ENCODE results near the gene ATXN2. TPM values are rescaled to one million over a fixed set of nuclear protein-coding genes. Genes with fewer than 3 reads are reported as not detected.

ATXN2 gene
- total RNA-seq, 1 experiment from 2014 or later, result 72.9 TPM

GRCh38 chr12:111409403-111409779 is 189.7 kb downstream of the ATXN2 start:
- Mint-ChIP-seq H3K9me3 (no peaks in the 10 kb centered on the region), H3K4me1 (peaks cover 58 to 67% of the 10 kb centered on the region in 2 experiments), H3K36me3 (ENCODE audit: insufficient read depth in 1 of 3, low read depth in 3 of 3) (no peaks in the 10 kb centered on the region), H3K27me3 (ENCODE audit: low read depth) (no peaks in the 10 kb centered on the region; the same call in none of the 2 replicates), H3K4me3 (no peak overlapping the region), H3K27ac (no peak overlapping the region)
- TF ChIP-seq CTCF (conservative IDR thresholded peaks at IDR 0.05), result no peak
- H3K23me2 ChIP-seq (ENCODE audit: insufficient read length, low read depth, low read length, poor library complexity, severe bottlenecking), result peaks cover 13% of the 10 kb centered on the region
- no peak overlapping the region; the same call in 1 of the 2 replicates for H3K14ac ChIP-seq (ENCODE audit: insufficient read depth, low read length)
- H3K79me2 ChIP-seq (ENCODE audit: insufficient read depth, low read length), result peaks cover 47% of the 10 kb centered on the region; the same call in 1 of the 2 replicates
- no peak for DNase-seq
- H3K27ac ChIP-seq (ENCODE audit: insufficient read length, low read depth, low read length), result no peak overlapping the region
- H2AFZ ChIP-seq (ENCODE audit: low read length), result no peak overlapping the region
- peaks cover 6% of the 10 kb centered on the region for H3K4me1 ChIP-seq (ENCODE audit: insufficient read depth, low read length)
- H4K91ac ChIP-seq (ENCODE audit: insufficient read length, low read depth, low read length), result no peak overlapping the region
- no peak overlapping the region for H3K56ac ChIP-seq (ENCODE audit: insufficient read length, low read depth, low read length)
- H3K9ac ChIP-seq (ENCODE audit: extremely low read depth, insufficient read length, low read length), result no peak overlapping the region
- no peaks in the 10 kb centered on the region for H4K20me1 ChIP-seq (ENCODE audit: control insufficient read depth, insufficient read depth, insufficient read length)
- no peak overlapping the region for H3K4ac ChIP-seq (ENCODE audit: low read depth, low read length)
- H2BK12ac ChIP-seq (ENCODE audit: insufficient read length, low read depth, low read length), result no peak overlapping the region
- H3K23ac ChIP-seq (ENCODE audit: insufficient read length, low read depth, low read length), result no peak overlapping the region
- H3K79me1 ChIP-seq (ENCODE audit: insufficient read depth, low read depth, low read length, poor library complexity, severe bottlenecking), result peaks cover 8% of the 10 kb centered on the region
- H2BK20ac ChIP-seq (ENCODE audit: low read depth, low read length, poor library complexity, severe bottlenecking), result no peak overlapping the region
- H2BK5ac ChIP-seq (ENCODE audit: insufficient read length, low read length), result no peak overlapping the region
- no peak overlapping the region for H2BK120ac ChIP-seq (ENCODE audit: low read depth, low read length, poor library complexity, severe bottlenecking)
- no peaks in the 10 kb centered on the region for H3K27me3 ChIP-seq (ENCODE audit: insufficient read depth, low read length)
- no peak overlapping the region for H2BK15ac ChIP-seq (ENCODE audit: low read depth, low read length)
- no peak overlapping the region for H3K18ac ChIP-seq (ENCODE audit: insufficient read length, low read depth, low read length)
- no peaks in the 10 kb centered on the region for H3K9me3 ChIP-seq (ENCODE audit: control insufficient read depth, low read depth, low read length)
- H4K8ac ChIP-seq (replicated peaks; ENCODE audit: insufficient read length, low read depth, low read length), result no peak overlapping the region
- no peak overlapping the region for H3T11ph ChIP-seq (ENCODE audit: low read length)
- no CpG with 5 or more reads among the region's 15 CpGs for WGBS (ENCODE audit: extremely low coverage, insufficient read length, low lambda C conversion rate)
- H2AK5ac ChIP-seq (ENCODE audit: insufficient read length, low read length), result no peak overlapping the region
- H4K5ac ChIP-seq (ENCODE audit: insufficient read length, low read depth, low read length), result no peak overlapping the region
- no peak overlapping the region for H3K4me2 ChIP-seq (ENCODE audit: insufficient read depth, insufficient read length, low read length)

All from H9 (cell line).